Hindlimb muscle (tissue), 1 donor: Measurements from ENCODE around the gene HLA-DPB1. TPM values are rescaled to one million over a fixed set of nuclear protein-coding genes. Genes with fewer than 3 reads are reported as not detected.

Experiments used
- polyA plus RNA-seq: library from polyadenylated mRNA; unstranded; fragments of 120-200 nt; gene quantifications from one replicate; pipeline ENCODE4 v1.2.1, GENCODE V29; 2013; ENCODE audit not compliant: insufficient read length

Gene HLA-DPB1
- polyA plus RNA-seq, 1 donor, result 19.2 TPM

Other genes starting within 250 kb of the HLA-DPB1 start
- gene TAP2, start 237.3 kb upstream of the HLA-DPB1 start, polyA plus RNA-seq, result 8.1 TPM
- 13.9 TPM for gene PSMB8, start 231.9 kb upstream of the HLA-DPB1 start, polyA plus RNA-seq
- 8.6 TPM for gene TAP1, start 222.3 kb upstream of the HLA-DPB1 start, polyA plus RNA-seq
- 4.2 TPM for gene PSMB9, start 221.8 kb upstream of the HLA-DPB1 start, polyA plus RNA-seq
- gene HLA-DMB, start 135.0 kb upstream of the HLA-DPB1 start, polyA plus RNA-seq, result 11.5 TPM
- gene HLA-DMA, start 122.9 kb upstream of the HLA-DPB1 start, polyA plus RNA-seq, result 9.5 TPM
- gene BRD2, start 107.4 kb upstream of the HLA-DPB1 start, polyA plus RNA-seq, result 160 TPM
- 1.8 TPM for gene HLA-DOA, start 66.4 kb upstream of the HLA-DPB1 start, polyA plus RNA-seq
- 34.8 TPM for gene HLA-DPA1, start 2.3 kb upstream of the HLA-DPB1 start, polyA plus RNA-seq
- 49.7 TPM for gene COL11A2, start 116.5 kb downstream of the HLA-DPB1 start, polyA plus RNA-seq
- gene RXRB, start 124.7 kb downstream of the HLA-DPB1 start, polyA plus RNA-seq, result 42.0 TPM
- gene SLC39A7, start 124.9 kb downstream of the HLA-DPB1 start, polyA plus RNA-seq, result 65.8 TPM
- gene HSD17B8, start 128.7 kb downstream of the HLA-DPB1 start, polyA plus RNA-seq, result 11.5 TPM
- gene RING1, start 132.5 kb downstream of the HLA-DPB1 start, polyA plus RNA-seq, result 36.0 TPM
- gene VPS52, start 195.9 kb downstream of the HLA-DPB1 start, polyA plus RNA-seq, result 47.3 TPM
- 4,638 TPM for gene RPS18, start 196.1 kb downstream of the HLA-DPB1 start, polyA plus RNA-seq
- gene B3GALT4, start 201.1 kb downstream of the HLA-DPB1 start, polyA plus RNA-seq, result 2.2 TPM
- 58.4 TPM for gene WDR46, start 213.2 kb downstream of the HLA-DPB1 start, polyA plus RNA-seq
- 41.2 TPM for gene PFDN6, start 213.6 kb downstream of the HLA-DPB1 start, polyA plus RNA-seq
- gene RGL2, start 223.0 kb downstream of the HLA-DPB1 start, polyA plus RNA-seq, result 63.4 TPM
- 24.6 TPM for gene TAPBP, start 238.1 kb downstream of the HLA-DPB1 start, polyA plus RNA-seq
- gene ZBTB22, start 241.8 kb downstream of the HLA-DPB1 start, polyA plus RNA-seq, result 16.3 TPM
- 25.9 TPM for gene DAXX, start 247.0 kb downstream of the HLA-DPB1 start, polyA plus RNA-seq